HG03571 (cell line): ENCODE data around the gene ALKBH3.

Experiments
- ATAC-seq: cut with Tn5 transposase; IDR thresholded peaks from one replicate; pipeline ENCODE4 v1.9.1; 2021; ENCODE audit not compliant: unreplicated experiment

The ALKBH3 gene

GRCh38 chr11:43892851-43893250 lies 12.2 kb downstream of the ALKBH3 start:
- ATAC-seq: no peak

GRCh38 chr11:43894546-43894945 lies 13.9 kb downstream of the ALKBH3 start:
- no peak for ATAC-seq

- ATAC-seq: no peak
Measured at GRCh38 chr11:43895601-43896000, 15.0 kb downstream of the ALKBH3 start.

GRCh38 chr11:43898574-43898973 lies 17.9 kb downstream of the ALKBH3 start:
- ATAC-seq: no peak

- ATAC-seq: no peak
Measured at GRCh38 chr11:43899094-43899493, 18.5 kb downstream of the ALKBH3 start.

GRCh38 chr11:43901551-43901950 lies 20.9 kb downstream of the ALKBH3 start:
- ATAC-seq: no peak

GRCh38 chr11:43903078-43903477 lies 22.4 kb downstream of the ALKBH3 start:
- no peak for ATAC-seq

- no peak for ATAC-seq
Measured at GRCh38 chr11:43903969-43904368, 23.3 kb downstream of the ALKBH3 start.

- ATAC-seq: no peak
Measured at GRCh38 chr11:43904742-43905535, 24.3 kb downstream of the ALKBH3 start.

- no peak for ATAC-seq
Measured at GRCh38 chr11:43905813-43906241, 25.2 kb downstream of the ALKBH3 start.

GRCh38 chr11:43907028-43907975 lies 26.7 kb downstream of the ALKBH3 start:
- ATAC-seq: no peak

- ATAC-seq: no peak
Measured at GRCh38 chr11:43908191-43908590, 27.6 kb downstream of the ALKBH3 start.

GRCh38 chr11:43908683-43909082 lies 28.1 kb downstream of the ALKBH3 start:
- no peak for ATAC-seq

- ATAC-seq: no peak
Measured at GRCh38 chr11:43913829-43914380, 33.3 kb downstream of the ALKBH3 start.

GRCh38 chr11:43914466-43914865 lies 33.8 kb downstream of the ALKBH3 start:
- no peak for ATAC-seq

- ATAC-seq: no peak
Measured at GRCh38 chr11:43916621-43917020, 36.0 kb downstream of the ALKBH3 start.

- ATAC-seq: no peak
Measured at GRCh38 chr11:43917851-43918250, 37.2 kb downstream of the ALKBH3 start.

GRCh38 chr11:43918662-43919061 lies 38.0 kb downstream of the ALKBH3 start:
- ATAC-seq: no peak

- ATAC-seq: no peak
Measured at GRCh38 chr11:43919852-43920597, 39.4 kb downstream of the ALKBH3 start.

- no peak for ATAC-seq
Measured at GRCh38 chr11:43920598-43921419, 40.2 kb downstream of the ALKBH3 start.
